ENCODE measurements around the gene SKP2. TPM values are rescaled to one million over a fixed set of nuclear protein-coding genes. Genes with fewer than 3 reads are reported as not detected.
"Not testable (repeated sequence)": the region's sequence is repeated elsewhere in the genome, so short reads cannot be mapped to it uniquely, and the experiment has no call there.

Gene SKP2
- total RNA-seq, 2 experiments from 2014 or later: 40.8 to 49.2 TPM

DNA sequence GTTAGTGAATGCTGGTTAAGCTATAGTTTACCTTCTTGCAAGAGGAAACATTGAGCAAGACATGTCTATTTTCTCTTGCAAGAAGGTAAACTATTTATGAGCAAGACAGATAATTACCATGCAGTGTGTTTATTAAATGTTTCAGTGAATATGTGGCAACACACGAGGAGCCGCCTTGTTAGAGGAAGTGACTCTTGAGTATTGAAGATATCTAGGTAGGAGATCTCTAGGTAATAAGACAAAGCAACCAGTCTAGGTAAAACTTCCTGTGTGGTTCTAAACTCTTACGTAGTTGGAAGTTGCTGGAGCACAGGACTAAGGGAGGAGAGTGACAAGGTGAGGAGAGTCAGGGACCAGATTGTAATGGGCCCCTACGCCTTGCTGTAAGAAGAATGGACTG is 16.8 kb downstream of the SKP2 start:
- Mint-ChIP-seq H3K4me1 (peaks cover 8% of the 10 kb centered on the region), H3K9me3 (no peaks in the 10 kb centered on the region), H3K27me3 (no peaks in the 10 kb centered on the region), H3K27ac (peak overlapping the region; percentile 61), H3K36me3 (peaks cover 36% of the 10 kb centered on the region), H3K4me3 (no peak overlapping the region)
- ATAC-seq (ENCODE audit: low read depth) (no peak), DNase-seq (no peak)
- POLR2A ChIA-PET: interaction anchor here (1.0 kb wide), 1 partner anchor 74 kb away, joined by 3 read pairs; no protein-coding TSS in a partner anchor

DNA sequence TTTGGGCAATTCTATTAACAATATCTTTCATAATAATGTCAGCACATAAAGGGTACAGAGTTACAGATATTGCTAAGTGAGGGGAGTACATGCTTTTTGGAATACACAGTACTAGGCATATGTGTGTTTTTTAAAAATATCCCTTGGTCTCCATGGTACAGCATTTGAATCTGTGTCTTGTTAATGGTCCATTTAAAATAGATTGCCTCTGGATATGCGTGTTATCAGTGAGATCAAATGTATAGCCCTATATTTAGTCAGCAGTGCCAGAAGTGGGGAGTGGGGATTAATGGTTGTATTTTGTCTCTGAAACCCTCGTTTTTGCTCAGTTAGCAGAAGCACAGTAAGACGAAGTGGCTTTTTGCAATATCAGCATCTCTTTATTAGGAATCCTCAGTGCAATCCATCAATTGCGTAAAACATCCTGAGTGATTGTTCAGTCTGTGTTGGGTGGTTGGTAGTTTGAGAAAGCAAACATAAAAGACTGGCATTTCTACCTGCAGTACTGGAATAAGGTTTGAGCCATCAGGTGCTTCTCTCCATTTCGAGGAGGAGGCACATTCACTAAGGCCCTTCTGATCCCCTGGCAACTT is 19.0 kb downstream of the SKP2 start:
- Mint-ChIP-seq H3K36me3 (peaks cover 47% of the 10 kb centered on the region), H3K27ac (no peak overlapping the region), H3K9me3 (no peaks in the 10 kb centered on the region), H3K4me1 (peaks cover 11% of the 10 kb centered on the region), H3K27me3 (no peaks in the 10 kb centered on the region), H3K4me3 (no peak overlapping the region)
- ATAC-seq (ENCODE audit: low read depth) (no peak), DNase-seq (no peak)
- POLR2A ChIA-PET: interaction anchor here (1.6 kb wide), 1 partner anchor 20 kb away, joined by 5 read pairs; the partner anchor contains the start of genes LMBRD2 and SKP2

DNA sequence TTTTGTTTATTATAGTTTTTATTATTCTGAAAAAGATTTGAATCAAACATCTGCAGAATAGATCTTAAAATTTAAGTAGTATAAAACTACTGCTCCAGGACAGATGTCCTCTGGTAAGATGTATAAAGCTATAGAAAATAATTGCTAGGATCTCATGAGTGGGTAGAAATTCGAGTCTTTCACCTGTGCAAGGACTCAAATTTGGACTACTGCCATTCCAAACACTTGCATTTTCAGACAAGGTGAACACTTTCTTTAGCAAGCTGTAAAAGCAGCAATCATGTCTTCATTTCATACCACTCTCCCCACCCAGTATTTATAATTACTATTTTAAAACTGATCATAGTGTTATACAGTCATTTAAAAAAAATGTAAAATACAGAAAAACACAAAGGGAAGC is 20.7 kb downstream of the SKP2 start:
- Mint-ChIP-seq H3K27ac (no peak overlapping the region), H3K9me3 (no peaks in the 10 kb centered on the region), H3K4me3 (no peak overlapping the region), H3K4me1 (peaks cover 12% of the 10 kb centered on the region), H3K36me3 (peaks cover 45% of the 10 kb centered on the region), H3K27me3 (no peaks in the 10 kb centered on the region)
- no peak for DNase-seq
- POLR2A ChIA-PET: interaction anchor here (1.6 kb wide), 1 partner anchor 21 kb away, joined by 5 read pairs; the partner anchor contains the start of genes LMBRD2 and SKP2
- no peak for ATAC-seq (ENCODE audit: low read depth)

DNA sequence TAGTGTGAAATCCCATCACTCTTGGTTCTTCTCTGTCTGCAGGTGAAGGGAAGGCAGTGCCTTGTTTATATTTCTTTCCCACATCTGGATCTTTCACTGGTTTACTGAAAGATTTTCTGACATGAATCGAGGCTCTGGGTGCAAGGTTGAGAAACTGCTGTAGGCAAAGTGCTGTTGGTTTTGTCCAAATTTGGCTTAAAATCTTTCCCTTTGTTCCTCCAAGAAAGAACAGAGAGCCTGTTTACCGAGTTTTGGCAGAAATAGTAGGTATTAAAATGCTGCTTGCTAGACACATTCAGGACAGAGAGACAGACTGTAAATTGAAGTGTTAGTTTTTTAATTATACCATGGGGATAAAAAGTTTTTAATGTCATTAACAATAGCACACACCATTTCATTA is 21.5 kb downstream of the SKP2 start:
- POLR2A ChIA-PET: no interaction called here
- no peaks in the 10 kb centered on the region for H3K27me3 Mint-ChIP-seq
- peaks cover 8% of the 10 kb centered on the region for H3K4me1 Mint-ChIP-seq
- ATAC-seq (ENCODE audit: low read depth) (no peak), DNase-seq (no peak)
- H3K36me3 Mint-ChIP-seq: peaks cover 38% of the 10 kb centered on the region
- H3K4me3 Mint-ChIP-seq: no peak overlapping the region
- no peak overlapping the region for H3K27ac Mint-ChIP-seq
- no peaks in the 10 kb centered on the region for H3K9me3 Mint-ChIP-seq

DNA sequence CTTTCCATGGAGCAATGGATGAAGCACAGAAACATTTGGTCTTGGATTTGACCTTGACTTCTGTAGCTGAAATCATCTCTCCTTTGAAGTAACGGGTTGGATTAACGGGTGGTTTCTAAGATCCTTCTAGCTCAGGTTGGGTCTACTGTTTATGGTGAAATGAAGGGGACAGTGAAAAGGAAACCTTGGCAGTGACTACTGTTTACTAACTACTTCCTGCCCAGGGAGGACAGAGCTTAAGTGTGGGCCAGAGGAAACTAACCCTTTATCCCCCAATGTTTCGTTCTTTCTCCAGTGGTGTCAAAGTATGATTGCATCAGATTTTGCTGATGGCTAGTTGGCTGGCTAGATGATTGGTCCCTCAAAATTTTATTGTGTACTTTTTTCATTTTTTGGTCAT is 22.2 kb downstream of the SKP2 start:
- Mint-ChIP-seq H3K4me3 (no peak overlapping the region), H3K36me3 (peaks cover 33% of the 10 kb centered on the region), H3K27me3 (no peaks in the 10 kb centered on the region), H3K4me1 (peaks cover 5% of the 10 kb centered on the region), H3K9me3 (no peaks in the 10 kb centered on the region), H3K27ac (no peak overlapping the region)
- DNase-seq (no peak), ATAC-seq (ENCODE audit: low read depth) (no peak)
- POLR2A ChIA-PET: no interaction called here

DNA sequence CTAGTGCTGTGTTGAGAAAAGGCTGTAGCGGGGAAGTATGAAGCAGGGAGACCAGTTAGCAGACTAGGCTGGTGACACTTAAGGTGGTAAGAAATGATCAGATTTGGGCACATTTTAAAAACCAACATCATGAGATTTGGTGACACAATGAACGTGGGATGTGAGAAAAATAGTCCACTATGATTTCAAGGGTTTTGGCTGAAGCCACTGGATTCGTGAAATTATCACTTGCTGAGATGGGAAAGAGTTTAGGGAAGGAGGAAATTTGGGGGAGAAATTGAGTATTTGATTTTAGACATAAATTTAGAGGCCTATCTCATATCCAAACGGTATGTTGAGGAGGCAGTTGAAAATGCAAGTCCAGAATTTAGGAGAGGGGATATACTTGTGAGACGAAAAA is 23.1 kb downstream of the SKP2 start:
- ATAC-seq (ENCODE audit: low read depth) (no peak), DNase-seq (no peak)
- peaks cover 5% of the 10 kb centered on the region for H3K4me1 Mint-ChIP-seq
- POLR2A ChIA-PET: no interaction called here
- H3K9me3 Mint-ChIP-seq: no peaks in the 10 kb centered on the region
- H3K27me3 Mint-ChIP-seq: no peaks in the 10 kb centered on the region
- H3K36me3 Mint-ChIP-seq: peaks cover 35% of the 10 kb centered on the region
- no peak overlapping the region for H3K27ac Mint-ChIP-seq
- H3K4me3 Mint-ChIP-seq: no peak overlapping the region

DNA sequence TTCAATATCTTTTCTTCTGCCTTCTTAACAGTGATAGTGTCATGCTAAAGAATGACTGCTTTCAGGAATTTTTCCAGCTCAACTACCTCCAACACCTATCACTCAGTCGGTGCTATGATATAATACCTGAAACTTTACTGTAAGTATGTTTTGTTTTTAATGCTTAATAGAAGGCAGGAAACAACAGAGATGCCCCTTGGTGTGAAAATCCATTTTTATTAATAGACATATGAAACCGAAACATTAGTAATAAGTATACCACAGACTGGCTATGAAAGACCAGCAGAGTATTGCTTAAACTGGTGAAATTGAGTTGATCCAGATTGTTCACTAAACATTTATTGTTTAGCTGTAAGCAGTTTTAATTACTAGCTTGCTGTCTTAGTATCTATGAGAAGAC is 25.2 kb downstream of the SKP2 start:
- no peak overlapping the region for H3K27ac Mint-ChIP-seq
- POLR2A ChIA-PET: no interaction called here
- no peaks in the 10 kb centered on the region for H3K27me3 Mint-ChIP-seq
- H3K4me3 Mint-ChIP-seq: no peak overlapping the region
- H3K9me3 Mint-ChIP-seq: no peaks in the 10 kb centered on the region
- no peak for DNase-seq
- H3K36me3 Mint-ChIP-seq: peaks cover 48% of the 10 kb centered on the region
- peaks cover 5% of the 10 kb centered on the region for H3K4me1 Mint-ChIP-seq
- no peak for ATAC-seq (ENCODE audit: low read depth)

DNA sequence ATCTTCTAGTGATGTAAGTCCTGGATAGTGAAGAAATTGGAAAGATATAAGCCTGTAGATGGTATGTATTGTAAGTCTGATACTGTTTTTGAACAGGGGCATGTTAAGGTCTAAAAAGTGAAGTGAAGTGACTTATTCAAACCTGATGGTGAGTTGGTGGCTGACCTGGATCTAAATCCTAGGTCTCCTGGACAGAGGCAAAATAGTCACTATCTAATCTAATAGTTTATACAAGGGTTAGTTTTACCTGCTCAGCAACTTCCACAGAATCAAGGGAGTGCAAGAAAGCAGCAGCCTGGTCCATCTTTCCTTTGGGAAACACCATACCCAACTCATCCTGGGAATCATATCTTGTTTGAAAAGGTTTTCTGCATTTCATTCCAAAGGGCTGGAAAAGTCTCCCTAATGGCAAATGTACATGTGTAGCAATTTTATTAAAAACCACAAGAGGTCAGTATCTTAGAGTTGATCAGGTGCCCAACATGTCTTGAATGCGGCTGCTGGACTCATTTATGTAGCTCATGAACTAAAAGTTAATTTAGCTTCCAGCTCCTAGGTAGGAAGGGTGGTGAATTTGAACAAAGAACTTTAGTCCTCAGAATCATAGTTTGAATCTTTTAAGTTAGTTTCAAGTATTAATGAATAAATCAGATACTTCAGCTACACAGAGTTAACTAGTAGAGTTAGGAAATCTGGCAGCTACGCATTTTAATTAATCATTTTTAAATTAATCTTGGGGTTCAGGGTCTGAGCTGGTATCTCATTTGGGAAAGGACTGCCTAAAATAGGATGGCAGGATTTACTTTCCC is 26.0 kb downstream of the SKP2 start:
- H3K36me3 Mint-ChIP-seq: peaks cover 54% of the 10 kb centered on the region
- H3K4me1 Mint-ChIP-seq: peaks cover 5% of the 10 kb centered on the region
- H3K27me3 Mint-ChIP-seq: no peaks in the 10 kb centered on the region
- H3K4me3 Mint-ChIP-seq: no peak overlapping the region
- H3K9me3 Mint-ChIP-seq: no peaks in the 10 kb centered on the region
- no peak for ATAC-seq (ENCODE audit: low read depth)
- no peak overlapping the region for H3K27ac Mint-ChIP-seq
- POLR2A ChIA-PET: no interaction called here
- DNase-seq: no peak

DNA sequence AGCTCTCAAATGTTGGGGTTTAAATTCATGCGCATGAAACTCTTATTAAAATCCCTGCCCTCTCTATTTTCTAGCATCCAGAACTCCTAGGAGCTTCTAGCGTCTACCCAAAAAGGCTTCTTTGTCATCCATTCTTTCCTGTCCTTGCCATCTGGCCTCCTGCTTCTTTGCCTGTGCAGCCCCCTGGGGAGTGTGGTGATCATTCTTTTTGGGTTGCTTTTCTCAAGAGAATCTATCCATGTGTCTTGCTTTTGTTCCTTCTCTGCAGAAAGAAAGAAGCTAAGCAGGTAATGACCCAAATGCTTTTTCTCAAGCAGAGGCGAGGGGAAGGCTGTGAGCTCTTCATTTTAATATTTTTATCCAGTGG is 26.6 kb downstream of the SKP2 start:
- POLR2A ChIA-PET: no interaction called here
- DNase-seq (no peak), ATAC-seq (ENCODE audit: low read depth) (no peak)
- peaks cover 5% of the 10 kb centered on the region for H3K4me1 Mint-ChIP-seq
- H3K4me3 Mint-ChIP-seq: no peak overlapping the region
- H3K36me3 Mint-ChIP-seq: peaks cover 53% of the 10 kb centered on the region
- no peaks in the 10 kb centered on the region for H3K27me3 Mint-ChIP-seq
- no peaks in the 10 kb centered on the region for H3K9me3 Mint-ChIP-seq
- H3K27ac Mint-ChIP-seq: no peak overlapping the region

DNA sequence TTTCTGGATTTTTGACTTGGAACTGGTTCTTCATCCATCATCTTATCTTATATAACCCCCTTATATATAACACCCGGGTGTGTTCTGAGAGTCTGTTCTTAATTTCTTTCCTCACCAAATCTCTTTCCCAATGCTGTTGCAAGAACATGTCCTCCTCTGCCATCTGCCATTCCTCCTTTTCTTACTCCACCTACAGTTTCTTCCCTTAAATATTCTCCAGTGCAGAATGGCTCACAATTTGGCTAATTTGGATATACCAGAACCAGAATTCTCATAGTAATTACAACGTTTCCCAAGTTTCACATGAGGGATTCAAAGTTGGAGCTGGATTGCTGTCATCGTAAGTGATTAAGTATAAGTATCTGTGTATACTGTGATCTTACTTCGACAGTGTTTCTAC is 28.0 kb downstream of the SKP2 start:
- H3K9me3 Mint-ChIP-seq: no peaks in the 10 kb centered on the region
- DNase-seq (no peak), ATAC-seq (ENCODE audit: low read depth) (no peak)
- peaks cover 3% of the 10 kb centered on the region for H3K4me1 Mint-ChIP-seq
- POLR2A ChIA-PET: no interaction called here
- no peak overlapping the region for H3K4me3 Mint-ChIP-seq
- peaks cover 50% of the 10 kb centered on the region for H3K36me3 Mint-ChIP-seq
- no peaks in the 10 kb centered on the region for H3K27me3 Mint-ChIP-seq
- H3K27ac Mint-ChIP-seq: no peak overlapping the region

DNA sequence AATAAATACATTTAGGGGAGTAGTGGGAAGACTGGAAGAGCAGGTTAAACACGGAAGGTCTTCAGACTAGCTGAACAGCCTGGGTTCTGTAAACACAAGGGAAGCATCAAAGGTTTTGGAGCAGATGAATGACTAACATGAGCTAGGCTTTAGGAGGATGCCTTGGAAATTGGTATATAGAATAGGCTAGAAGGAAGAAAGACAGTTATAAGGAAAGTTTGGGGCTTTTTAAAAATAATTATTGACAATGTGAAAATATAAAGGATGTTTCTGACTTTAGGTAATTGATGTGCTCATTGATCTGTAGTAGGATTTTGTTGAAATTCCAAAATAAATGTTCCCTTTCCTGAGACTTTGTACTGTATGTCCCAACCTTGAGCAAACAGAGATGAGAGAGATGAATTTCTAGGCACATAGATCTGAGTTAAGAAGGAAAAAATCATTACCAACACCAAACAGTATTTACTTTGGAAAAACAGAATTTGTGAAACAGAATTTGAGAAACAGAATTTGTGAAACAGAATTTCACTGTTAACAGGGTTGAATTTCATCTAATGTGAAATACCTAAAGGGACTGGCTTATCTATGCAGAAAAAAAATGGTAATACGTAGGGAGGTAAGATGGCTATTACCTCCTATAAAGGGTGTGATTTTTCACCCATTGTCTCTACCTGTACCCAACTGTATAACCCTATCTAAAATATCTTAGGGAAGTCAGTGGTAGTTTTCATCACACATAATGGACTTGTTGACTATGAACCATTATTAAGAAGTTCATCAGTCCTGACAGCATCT is 28.8 kb downstream of the SKP2 start:
- peaks cover 53% of the 10 kb centered on the region for H3K36me3 Mint-ChIP-seq
- ATAC-seq (ENCODE audit: low read depth) (no peak), DNase-seq (no peak)
- peaks cover 1% of the 10 kb centered on the region for H3K4me1 Mint-ChIP-seq
- no peak overlapping the region for H3K27ac Mint-ChIP-seq
- no peak overlapping the region for H3K4me3 Mint-ChIP-seq
- H3K27me3 Mint-ChIP-seq: no peaks in the 10 kb centered on the region
- peaks cover under 1% of the 10 kb centered on the region for H3K9me3 Mint-ChIP-seq
- POLR2A ChIA-PET: no interaction called here

DNA sequence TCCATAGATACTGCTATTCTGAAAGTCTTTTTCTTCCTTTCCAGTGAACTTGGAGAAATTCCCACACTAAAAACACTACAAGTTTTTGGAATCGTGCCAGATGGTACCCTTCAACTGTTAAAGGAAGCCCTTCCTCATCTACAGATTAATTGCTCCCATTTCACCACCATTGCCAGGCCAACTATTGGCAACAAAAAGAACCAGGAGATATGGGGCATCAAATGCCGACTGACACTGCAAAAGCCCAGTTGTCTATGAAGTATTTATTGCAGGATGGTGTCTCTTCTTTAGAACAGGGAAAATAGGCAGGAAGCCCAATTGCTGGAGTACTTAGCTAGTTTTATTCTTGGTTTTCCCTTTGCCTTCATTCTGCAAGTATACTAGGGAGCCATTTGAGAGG is 29.9 kb downstream of the SKP2 start:
- Mint-ChIP-seq H3K36me3 (peaks cover 57% of the 10 kb centered on the region), H3K27me3 (no peaks in the 10 kb centered on the region), H3K9me3 (peaks cover 5% of the 10 kb centered on the region), H3K27ac (no peak overlapping the region), H3K4me1 (peaks cover under 1% of the 10 kb centered on the region), H3K4me3 (no peak overlapping the region)
- DNase-seq: no peak
- ATAC-seq (ENCODE audit: low read depth): no peak
- POLR2A ChIA-PET: no interaction called here

DNA sequence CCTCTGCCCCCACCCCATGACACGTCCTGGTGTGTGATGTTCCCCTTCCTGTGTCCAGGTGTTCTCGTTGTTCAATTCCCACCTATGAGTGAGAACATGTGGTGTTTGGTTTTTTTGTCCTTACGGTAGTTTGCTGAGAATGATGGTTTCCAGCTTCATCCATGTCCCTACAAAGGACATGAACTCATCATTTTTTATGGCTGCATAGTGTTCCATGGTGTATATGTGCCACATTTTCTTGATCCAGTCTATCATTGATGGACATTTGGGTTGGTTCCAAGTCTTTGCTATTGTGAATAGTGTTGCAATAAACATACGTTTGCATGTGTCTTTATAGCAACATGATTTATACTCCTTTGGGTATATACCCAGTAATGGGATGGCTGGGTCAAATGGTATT is 32.5 kb downstream of the SKP2 start:
- H3K27me3 Mint-ChIP-seq; H3K27ac Mint-ChIP-seq; DNase-seq; H3K4me3 Mint-ChIP-seq; ATAC-seq (ENCODE audit: low read depth); H3K4me1 Mint-ChIP-seq; POLR2A ChIA-PET: not testable (repeated sequence)
- H3K36me3 Mint-ChIP-seq: peaks cover 75% of the 10 kb centered on the region
- H3K9me3 Mint-ChIP-seq: peaks cover 16% of the 10 kb centered on the region

DNA sequence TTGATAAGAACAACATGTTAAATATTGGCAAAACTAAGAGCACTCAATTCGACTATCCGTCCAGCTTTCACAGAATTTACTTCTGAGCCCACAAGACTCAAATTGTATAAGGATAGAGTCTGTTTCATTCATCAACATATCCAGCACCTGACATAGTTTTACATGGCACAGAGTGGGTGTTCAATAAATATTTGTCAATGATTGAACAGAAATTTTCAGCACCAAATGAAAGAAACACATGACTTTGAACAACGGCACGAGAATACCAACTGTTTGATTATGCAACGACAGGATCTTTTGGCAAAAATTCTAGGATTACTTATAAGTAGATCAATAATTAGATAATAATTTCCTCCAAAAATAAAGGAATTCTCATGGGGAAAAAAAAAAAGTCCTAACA is 41.8 kb downstream of the SKP2 start:
- Mint-ChIP-seq H3K4me3 (no peak overlapping the region), H3K27ac (no peak overlapping the region), H3K36me3 (peaks cover 44% of the 10 kb centered on the region), H3K27me3 (no peaks in the 10 kb centered on the region), H3K9me3 (peaks cover 6% of the 10 kb centered on the region), H3K4me1 (no peaks in the 10 kb centered on the region)
- ATAC-seq (ENCODE audit: low read depth) (no peak), DNase-seq (no peak)
- POLR2A ChIA-PET: no interaction called here
